Measurements from ENCODE around the gene SLC22A23.

SLC22A23 gene

GRCh38 chr6:3273707-3274521 lies 182.9 kb downstream of the SLC22A23 start:
- Histone ChIP-seq H3K27ac (ENCODE audit: low read depth in 2 of 2, low read length in 2 of 2) (no peak overlapping the region), H3K9me3 (ENCODE audit: control insufficient read depth in 2 of 2, low read length in 2 of 2) (no peaks in the 10 kb centered on the region), H3K4me3 (ENCODE audit: low read length in 2 of 2) (no peak overlapping the region), H3K9ac (ENCODE audit: low read depth in 1 of 2, low read length in 2 of 2) (no peak overlapping the region), H3K27me3 (ENCODE audit: control insufficient read depth in 2 of 2, insufficient read depth in 2 of 2, low read length in 2 of 2) (no peaks in the 10 kb centered on the region), H3K4me1 (ENCODE audit: control insufficient read depth in 2 of 2, insufficient read depth in 2 of 2, low read length in 2 of 2) (peaks cover 12 to 15% of the 10 kb centered on the region in 2 donors), H3K36me3 (ENCODE audit: control insufficient read depth in 2 of 2, insufficient read depth in 2 of 2, low read length in 2 of 2) (peaks cover 59 to 66% of the 10 kb centered on the region in 2 donors)

DNA sequence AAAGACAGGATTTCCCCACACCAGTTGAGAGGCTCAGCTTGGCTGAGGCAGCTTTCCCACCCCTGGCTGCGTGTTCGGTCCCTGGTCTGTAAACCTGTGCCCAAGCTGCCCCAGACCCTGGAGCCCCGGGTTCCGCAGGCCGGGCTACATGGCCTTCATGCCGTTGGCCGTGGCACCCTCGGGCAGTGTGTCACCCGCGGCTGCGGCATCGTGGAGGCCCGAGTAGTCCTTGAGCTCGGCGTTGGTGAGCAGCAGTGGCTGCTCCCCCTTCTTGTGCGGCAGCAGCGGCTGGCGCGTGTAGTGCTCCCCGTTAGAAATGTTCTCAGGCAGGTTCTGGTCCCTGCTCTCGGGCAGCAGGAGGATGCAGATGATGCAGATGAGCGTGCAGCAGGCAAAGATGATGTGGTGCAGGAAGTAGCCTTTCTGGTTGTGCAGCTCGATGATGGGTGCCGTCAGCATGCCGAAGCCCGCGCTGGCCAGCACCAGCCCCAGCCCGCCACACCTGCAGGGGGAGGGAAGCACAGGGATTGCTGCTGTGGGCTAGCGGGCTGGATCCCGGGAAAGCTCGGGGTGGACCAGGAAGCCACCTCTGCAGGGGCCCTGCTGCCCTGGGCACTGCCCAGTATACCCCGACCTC lies 183.8 kb downstream of the SLC22A23 start:
- H3K9ac ChIP-seq (ENCODE audit: low read depth in 1 of 2, low read length in 2 of 2), result no peak overlapping the region
- H3K36me3 ChIP-seq (ENCODE audit: control insufficient read depth in 2 of 2, insufficient read depth in 2 of 2, low read length in 2 of 2), result peaks cover 61 to 65% of the 10 kb centered on the region in 2 donors
- peaks cover 12 to 15% of the 10 kb centered on the region in 2 donors for H3K4me1 ChIP-seq (ENCODE audit: control insufficient read depth in 2 of 2, insufficient read depth in 2 of 2, low read length in 2 of 2)
- H3K9me3 ChIP-seq (ENCODE audit: control insufficient read depth in 2 of 2, low read length in 2 of 2), result no peaks in the 10 kb centered on the region
- no peak overlapping the region for H3K27ac ChIP-seq (ENCODE audit: low read depth in 2 of 2, low read length in 2 of 2)
- no peak overlapping the region for H3K4me3 ChIP-seq (ENCODE audit: low read length in 2 of 2)
- H3K27me3 ChIP-seq (ENCODE audit: control insufficient read depth in 2 of 2, insufficient read depth in 2 of 2, low read length in 2 of 2), result no peaks in the 10 kb centered on the region

GRCh38 chr6:3271756-3272155 lies 185.1 kb downstream of the SLC22A23 start:
- Histone ChIP-seq H3K4me1 (ENCODE audit: control insufficient read depth in 2 of 2, insufficient read depth in 2 of 2, low read length in 2 of 2) (peaks cover 12 to 15% of the 10 kb centered on the region in 2 donors), H3K27ac (ENCODE audit: low read depth in 2 of 2, low read length in 2 of 2) (no peak overlapping the region), H3K9ac (ENCODE audit: low read depth in 1 of 2, low read length in 2 of 2) (no peak overlapping the region), H3K27me3 (ENCODE audit: control insufficient read depth in 2 of 2, insufficient read depth in 2 of 2, low read length in 2 of 2) (no peaks in the 10 kb centered on the region), H3K36me3 (ENCODE audit: control insufficient read depth in 2 of 2, insufficient read depth in 2 of 2, low read length in 2 of 2) (peaks cover 56 to 58% of the 10 kb centered on the region in 2 donors), H3K4me3 (ENCODE audit: low read length in 2 of 2) (no peak overlapping the region), H3K9me3 (ENCODE audit: control insufficient read depth in 2 of 2, low read length in 2 of 2) (no peaks in the 10 kb centered on the region)

- Histone ChIP-seq H3K4me1 (ENCODE audit: control insufficient read depth in 2 of 2, insufficient read depth in 2 of 2, low read length in 2 of 2) (peaks cover 12 to 15% of the 10 kb centered on the region in 2 donors), H3K9ac (ENCODE audit: low read depth in 1 of 2, low read length in 2 of 2) (no peak overlapping the region), H3K4me3 (ENCODE audit: low read length in 2 of 2) (no peak overlapping the region), H3K36me3 (ENCODE audit: control insufficient read depth in 2 of 2, insufficient read depth in 2 of 2, low read length in 2 of 2) (peaks cover 46 to 57% of the 10 kb centered on the region in 2 donors), H3K27ac (ENCODE audit: low read depth in 2 of 2, low read length in 2 of 2) (peak overlapping the region; percentile 3 to 30), H3K9me3 (ENCODE audit: control insufficient read depth in 2 of 2, low read length in 2 of 2) (no peaks in the 10 kb centered on the region), H3K27me3 (ENCODE audit: control insufficient read depth in 2 of 2, insufficient read depth in 2 of 2, low read length in 2 of 2) (no peaks in the 10 kb centered on the region)
Observed at GRCh38 chr6:3270258-3270657, 186.6 kb downstream of the SLC22A23 start.

GRCh38 chr6:3269281-3269975 lies 187.4 kb downstream of the SLC22A23 start:
- H3K9me3 ChIP-seq (ENCODE audit: control insufficient read depth in 2 of 2, low read length in 2 of 2), result no peaks in the 10 kb centered on the region
- peak overlapping the region in 1 of 2 donors; percentile 30 for H3K27ac ChIP-seq (ENCODE audit: low read depth in 2 of 2, low read length in 2 of 2)
- H3K36me3 ChIP-seq (ENCODE audit: control insufficient read depth in 2 of 2, insufficient read depth in 2 of 2, low read length in 2 of 2), result peaks cover 46 to 58% of the 10 kb centered on the region in 2 donors
- H3K9ac ChIP-seq (ENCODE audit: low read depth in 1 of 2, low read length in 2 of 2), result no peak overlapping the region
- no peak overlapping the region for H3K4me3 ChIP-seq (ENCODE audit: low read length in 2 of 2)
- no peaks in the 10 kb centered on the region for H3K27me3 ChIP-seq (ENCODE audit: control insufficient read depth in 2 of 2, insufficient read depth in 2 of 2, low read length in 2 of 2)
- peaks cover 12 to 15% of the 10 kb centered on the region in 2 donors for H3K4me1 ChIP-seq (ENCODE audit: control insufficient read depth in 2 of 2, insufficient read depth in 2 of 2, low read length in 2 of 2)

DNA sequence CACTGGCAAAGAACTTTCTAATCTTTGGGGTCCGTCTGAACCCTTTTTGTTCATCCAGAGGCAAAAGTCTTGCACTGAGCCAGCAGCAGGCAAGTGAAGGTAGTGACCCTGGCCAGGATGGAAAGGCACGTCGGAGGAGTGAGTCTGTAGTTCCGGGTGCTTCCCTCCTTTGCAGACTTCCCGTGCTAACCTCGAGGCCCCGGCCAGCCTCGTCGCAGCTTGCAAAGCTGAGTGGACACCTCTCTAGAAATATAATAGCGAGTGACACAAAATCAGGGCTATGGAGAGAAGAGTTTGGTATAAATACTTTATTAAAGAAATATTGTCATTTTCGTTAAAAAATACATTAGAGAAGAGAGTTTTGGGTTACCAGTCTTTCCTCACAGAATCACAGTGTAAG lies 188.2 kb downstream of the SLC22A23 start:
- Histone ChIP-seq H3K36me3 (ENCODE audit: control insufficient read depth in 2 of 2, insufficient read depth in 2 of 2, low read length in 2 of 2) (peaks cover 46 to 58% of the 10 kb centered on the region in 2 donors), H3K27ac (ENCODE audit: low read depth in 2 of 2, low read length in 2 of 2) (no peak overlapping the region), H3K4me1 (ENCODE audit: control insufficient read depth in 2 of 2, insufficient read depth in 2 of 2, low read length in 2 of 2) (peaks cover 12 to 20% of the 10 kb centered on the region in 2 donors), H3K9ac (ENCODE audit: low read depth in 1 of 2, low read length in 2 of 2) (no peak overlapping the region), H3K9me3 (ENCODE audit: control insufficient read depth in 2 of 2, low read length in 2 of 2) (no peaks in the 10 kb centered on the region), H3K4me3 (ENCODE audit: low read length in 2 of 2) (no peak overlapping the region), H3K27me3 (ENCODE audit: control insufficient read depth in 2 of 2, insufficient read depth in 2 of 2, low read length in 2 of 2) (no peaks in the 10 kb centered on the region)

- H3K36me3 ChIP-seq (ENCODE audit: control insufficient read depth in 2 of 2, insufficient read depth in 2 of 2, low read length in 2 of 2), result peaks cover 33 to 47% of the 10 kb centered on the region in 2 donors
- no peaks in the 10 kb centered on the region for H3K27me3 ChIP-seq (ENCODE audit: control insufficient read depth in 2 of 2, insufficient read depth in 2 of 2, low read length in 2 of 2)
- no peaks in the 10 kb centered on the region for H3K9me3 ChIP-seq (ENCODE audit: control insufficient read depth in 2 of 2, low read length in 2 of 2)
- no peak overlapping the region for H3K4me3 ChIP-seq (ENCODE audit: low read length in 2 of 2)
- no peak overlapping the region for H3K9ac ChIP-seq (ENCODE audit: low read depth in 1 of 2, low read length in 2 of 2)
- peaks cover 12 to 20% of the 10 kb centered on the region in 2 donors for H3K4me1 ChIP-seq (ENCODE audit: control insufficient read depth in 2 of 2, insufficient read depth in 2 of 2, low read length in 2 of 2)
- H3K27ac ChIP-seq (ENCODE audit: low read depth in 2 of 2, low read length in 2 of 2), result no peak overlapping the region
Observed at GRCh38 chr6:3267162-3267561, 189.7 kb downstream of the SLC22A23 start.

- no peak overlapping the region for H3K27ac ChIP-seq (ENCODE audit: low read depth in 2 of 2, low read length in 2 of 2)
- H3K36me3 ChIP-seq (ENCODE audit: control insufficient read depth in 2 of 2, insufficient read depth in 2 of 2, low read length in 2 of 2), result peaks cover 24 to 37% of the 10 kb centered on the region in 2 donors
- H3K9me3 ChIP-seq (ENCODE audit: control insufficient read depth in 2 of 2, low read length in 2 of 2), result no peaks in the 10 kb centered on the region
- peaks cover 11 to 17% of the 10 kb centered on the region in 2 donors for H3K4me1 ChIP-seq (ENCODE audit: control insufficient read depth in 2 of 2, insufficient read depth in 2 of 2, low read length in 2 of 2)
- H3K4me3 ChIP-seq (ENCODE audit: low read length in 2 of 2), result no peak overlapping the region
- H3K9ac ChIP-seq (ENCODE audit: low read depth in 1 of 2, low read length in 2 of 2), result no peak overlapping the region
- H3K27me3 ChIP-seq (ENCODE audit: control insufficient read depth in 2 of 2, insufficient read depth in 2 of 2, low read length in 2 of 2), result no peaks in the 10 kb centered on the region
Observed at GRCh38 chr6:3266170-3266569, 190.7 kb downstream of the SLC22A23 start.

GRCh38 chr6:3265671-3266070 lies 191.2 kb downstream of the SLC22A23 start:
- Histone ChIP-seq H3K4me1 (ENCODE audit: control insufficient read depth in 2 of 2, insufficient read depth in 2 of 2, low read length in 2 of 2) (peaks cover 9 to 15% of the 10 kb centered on the region in 2 donors), H3K36me3 (ENCODE audit: control insufficient read depth in 2 of 2, insufficient read depth in 2 of 2, low read length in 2 of 2) (peaks cover 22 to 32% of the 10 kb centered on the region in 2 donors), H3K9me3 (ENCODE audit: control insufficient read depth in 2 of 2, low read length in 2 of 2) (no peaks in the 10 kb centered on the region), H3K4me3 (ENCODE audit: low read length in 2 of 2) (no peak overlapping the region), H3K27ac (ENCODE audit: low read depth in 2 of 2, low read length in 2 of 2) (no peak overlapping the region), H3K27me3 (ENCODE audit: control insufficient read depth in 2 of 2, insufficient read depth in 2 of 2, low read length in 2 of 2) (no peaks in the 10 kb centered on the region), H3K9ac (ENCODE audit: low read depth in 1 of 2, low read length in 2 of 2) (no peak overlapping the region)

- Histone ChIP-seq H3K4me1 (ENCODE audit: control insufficient read depth in 2 of 2, insufficient read depth in 2 of 2, low read length in 2 of 2) (peaks cover 12 to 17% of the 10 kb centered on the region in 2 donors), H3K27ac (ENCODE audit: low read depth in 2 of 2, low read length in 2 of 2) (peak overlapping the region; percentile 33 to 58), H3K9ac (ENCODE audit: low read depth in 1 of 2, low read length in 2 of 2) (no peak overlapping the region), H3K4me3 (ENCODE audit: low read length in 2 of 2) (no peak overlapping the region), H3K9me3 (ENCODE audit: control insufficient read depth in 2 of 2, low read length in 2 of 2) (no peaks in the 10 kb centered on the region), H3K36me3 (ENCODE audit: control insufficient read depth in 2 of 2, insufficient read depth in 2 of 2, low read length in 2 of 2) (peaks cover 19 to 21% of the 10 kb centered on the region in 2 donors), H3K27me3 (ENCODE audit: control insufficient read depth in 2 of 2, insufficient read depth in 2 of 2, low read length in 2 of 2) (no peaks in the 10 kb centered on the region)
Observed at GRCh38 chr6:3264356-3264755, 192.5 kb downstream of the SLC22A23 start.

Data from mucosa of rectum (tissue), 2 donors.